Liver (tissue), 9 donors: ENCODE measurements around the gene ITPKC. TPM values are rescaled to one million over a fixed set of nuclear protein-coding genes. Genes with fewer than 3 reads are reported as not detected.

ENCODE experiments used
- DNase-seq: peaks from one replicate; pipeline ENCODE4 v3.0.0-alpha.2; 2017; ENCODE audit warnings: low spot score
- H3K27ac ChIP-seq, 2 donors: one replicate each; pipeline ENCODE4 v1.7.0; 2013; ENCODE audit warnings: inconsistent platforms in 2 of 2, low read length in 2 of 2, control low read depth in 1 of 2, low read depth in 1 of 2, mild to moderate bottlenecking in 1 of 2
- H3K27me3 ChIP-seq, 4 donors: one replicate each; pipeline versions ENCODE4 v1.6.1 to v1.7.0; 2013; ENCODE audit warnings: low read length in 3 of 4, inconsistent platforms in 1 of 4, mild to moderate bottlenecking in 1 of 4, moderate library complexity in 1 of 4; ENCODE audit not compliant: control insufficient read depth in 4 of 4, insufficient read depth in 4 of 4
- H3K36me3 ChIP-seq, 4 donors: one replicate each; pipeline versions ENCODE4 v1.6.1 to v1.7.0; 2013; ENCODE audit warnings: low read length in 3 of 4, mild to moderate bottlenecking in 3 of 4, low read depth in 1 of 4, moderate library complexity in 1 of 4; ENCODE audit not compliant: control insufficient read depth in 4 of 4, insufficient read depth in 3 of 4
- H3K4me1 ChIP-seq, 4 donors: one replicate each; pipeline versions ENCODE4 v1.6.1 to v1.7.0; 2013; ENCODE audit warnings: low read length in 3 of 4, mild to moderate bottlenecking in 3 of 4, moderate library complexity in 1 of 4; ENCODE audit not compliant: control insufficient read depth in 4 of 4, insufficient read depth in 4 of 4
- H3K4me3 ChIP-seq, 3 donors: one replicate each; pipeline versions ENCODE4 v1.6.1 to v1.7.0; 2013; ENCODE audit warnings: low read length in 3 of 3, control low read depth in 1 of 3, low read depth in 1 of 3, mild to moderate bottlenecking in 1 of 3
- H3K9ac ChIP-seq, 2 donors: one replicate each; pipeline ENCODE4 v1.7.0; 2013; ENCODE audit warnings: low read length in 2 of 2, mild to moderate bottlenecking in 2 of 2, moderate library complexity in 2 of 2, control low read depth in 1 of 2, low read depth in 1 of 2
- H3K9me3 ChIP-seq, 4 donors: one replicate each; pipeline versions ENCODE4 v1.6.1 to v1.7.0; 2013; ENCODE audit warnings: low read length in 3 of 4; ENCODE audit not compliant: control insufficient read depth in 4 of 4
- EGR1 ChIP-seq, 2 donors: IDR thresholded peaks; 2 replicates each; pipeline ENCODE4 v1.6.1; 2016 to 2018; ENCODE audit warnings: antibody characterized with exemption in 2 of 2, low read depth in 2 of 2
- FOXA1 ChIP-seq: IDR thresholded peaks from 2 replicates; pipeline ENCODE4 v1.6.1; 2016; ENCODE audit warnings: antibody characterized with exemption
- GABPA ChIP-seq, 2 donors: IDR thresholded peaks in 1 of 2; conservative IDR thresholded peaks in 1 of 2; 2 replicates each; pipeline ENCODE4 v1.6.1; 2016; ENCODE audit warnings: antibody characterized with exemption in 2 of 2, mild to moderate bottlenecking in 1 of 2, moderate library complexity in 1 of 2
- MAX ChIP-seq: IDR thresholded peaks from 2 replicates; pipeline ENCODE4 v1.6.1; 2016; ENCODE audit warnings: antibody characterized with exemption
- NR2F2 ChIP-seq: IDR thresholded peaks from 2 replicates; pipeline ENCODE4 v1.6.1; 2016; ENCODE audit warnings: antibody characterized with exemption
- RAD21 ChIP-seq, 2 donors: IDR thresholded peaks; 2 replicates each; pipeline ENCODE4 v1.6.1; 2016; ENCODE audit warnings: antibody characterized with exemption in 2 of 2, mild to moderate bottlenecking in 2 of 2
- RXRA ChIP-seq, 2 donors: IDR thresholded peaks; 2 replicates each; pipeline ENCODE4 v1.6.1; 2017 to 2018; ENCODE audit warnings: antibody characterized with exemption in 2 of 2, mild to moderate bottlenecking in 1 of 2
- SP1 ChIP-seq: IDR thresholded peaks from 2 replicates; pipeline ENCODE4 v1.6.1; 2018; ENCODE audit warnings: antibody characterized with exemption, mild to moderate bottlenecking
- WGBS: extraction: QIAGEN DNeasy Blood & Tissue Kit; methylation state at CpG from one replicate; pipeline ENCODE4 v1.1.7; 2013; 5-methylcytosine and 5-hydroxymethylcytosine counted together
- polyA plus RNA-seq, 2 donors: library from polyadenylated mRNA; stranded (reverse) in 1 of 2; unstranded in 1 of 2; fragments of 200-250 nt in 1 of 2; fragments of >200 nt in 1 of 2; fragmentation: Nextera tagmentation in 1 of 2; extraction: Ambion mirVana in 1 of 2; gene quantifications; one replicate each; pipeline versions ENCODE4 v1.2.1 to v1.2.3, GENCODE V29; 2013 to 2015
- total RNA-seq, 2 donors: library from RNA; depleted of rRNA; stranded (reverse); fragments of >200 nt; gene quantifications; one replicate each; pipeline ENCODE4 v1.2.3, GENCODE V29; 2014
- donor health status: healthy.
- donor health status: healthy.
- donor health status: healthy.
- donor health status: healthy.
- donor health status: healthy.

The ITPKC gene
- total and polyA plus RNA-seq, 4 donors = 4.2 to 12.5 (median 7.7) TPM

DNA sequence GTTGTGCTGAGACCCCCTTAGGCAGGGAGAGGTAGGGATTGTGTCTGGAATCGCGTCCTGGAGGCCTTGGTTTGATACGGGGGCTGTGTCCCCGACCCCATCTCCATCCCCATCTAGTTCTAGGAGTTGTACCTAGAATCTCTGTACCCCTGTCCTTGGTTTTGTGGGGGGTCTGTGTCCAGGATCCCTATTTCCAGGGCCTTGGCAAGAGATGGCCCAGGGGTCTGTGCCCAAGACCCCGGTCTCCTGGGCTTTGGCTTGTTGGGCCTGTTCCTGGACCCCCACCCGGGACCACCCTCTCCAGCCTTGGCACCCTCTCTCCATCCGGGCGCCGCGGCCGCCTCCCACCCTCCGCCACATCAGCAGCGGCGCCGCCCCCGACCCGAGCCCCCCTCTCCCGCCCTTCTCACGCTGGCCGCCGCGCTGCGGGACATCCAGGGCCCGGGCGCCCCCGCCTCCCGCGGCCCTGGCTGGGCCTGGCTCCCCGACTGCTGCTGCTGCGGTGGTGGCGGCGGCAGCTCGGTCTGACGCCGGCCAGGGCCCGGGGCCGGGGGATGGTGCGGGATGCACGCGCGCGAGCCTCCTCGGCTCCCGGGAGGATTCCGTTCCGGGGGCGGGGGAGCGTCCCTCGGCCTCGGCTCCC is 26.7 kb upstream of the ITPKC start, which contains the start of gene NUMBL (continued):
- no peak for TF ChIP-seq NR2F2
- TF ChIP-seq RXRA (IDR thresholded peaks at IDR 0.05) = no peak
- no peak for TF ChIP-seq GABPA (IDR thresholded peaks at IDR 0.05 in 1 of 2, conservative IDR thresholded peaks at IDR 0.05 in 1 of 2)

GRCh38 chr19:40690693-40691420 is 26.1 kb upstream of the ITPKC start:
- peak overlapping the region; percentile 43 to 63 (median 50) for H3K4me3 ChIP-seq
- no peaks in the 10 kb centered on the region for H3K9me3 ChIP-seq
- no peak overlapping the region for H3K9ac ChIP-seq
- H3K4me1 ChIP-seq = peaks cover 0 to 11% (median 5%) of the 10 kb centered on the region in 4 donors
- no peaks in the 10 kb centered on the region for H3K27me3 ChIP-seq
- H3K36me3 ChIP-seq = peaks cover 2 to 19% (median 4%) of the 10 kb centered on the region in 4 donors
- TF ChIP-seq EGR1 (IDR thresholded peaks at IDR 0.05; ENCODE audit: low read depth in 2 of 2) (peak in 1 of 2 donors; percentile 15), MAX (no peak), SP1 (peak; percentile 64), NR2F2 (peak; percentile 4)
- 14% methylated on average over 56 of the region's 56 CpGs for WGBS
- DNase-seq = peak; percentile 97
- H3K27ac ChIP-seq = peak overlapping the region in 1 of 2 donors; percentile 67

GRCh38 chr19:40691421-40692211 is 25.3 kb upstream of the ITPKC start:
- Histone ChIP-seq H3K4me3 (no peak overlapping the region), H3K4me1 (peaks cover 0 to 15% (median 5%) of the 10 kb centered on the region in 4 donors), H3K9ac (no peak overlapping the region)

DNA sequence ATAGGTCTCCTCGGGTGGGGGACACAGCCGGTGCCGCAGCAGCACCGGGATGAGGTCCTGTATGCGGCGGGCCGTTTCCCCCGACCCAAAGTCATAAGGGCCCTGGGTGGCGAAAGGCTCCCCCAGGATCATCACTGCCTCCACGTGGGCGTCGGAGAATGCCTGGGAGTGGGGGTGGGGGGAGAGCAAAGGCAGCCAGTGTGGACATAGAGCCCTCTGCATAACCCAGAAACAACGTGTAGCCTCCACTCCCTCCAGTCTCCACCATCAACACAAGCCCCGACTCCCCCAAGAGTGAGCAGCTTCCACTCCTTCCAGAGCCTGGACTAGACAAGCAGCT is 24.7 kb upstream of the ITPKC start:
- WGBS = 92% methylated on average over 14 of the region's 14 CpGs
- Histone ChIP-seq H3K36me3 (peaks cover 2 to 19% (median 4%) of the 10 kb centered on the region in 4 donors), H3K27me3 (no peaks in the 10 kb centered on the region), H3K9ac (no peak overlapping the region), H3K27ac (no peak overlapping the region), H3K9me3 (no peaks in the 10 kb centered on the region), H3K4me1 (peaks cover 0 to 15% (median 5%) of the 10 kb centered on the region in 4 donors), H3K4me3 (no peak overlapping the region)
- DNase-seq = no peak
- no peak for TF ChIP-seq RAD21 (IDR thresholded peaks at IDR 0.05)

More at GRCh38 chr19:40691421-40692211, 25.3 kb upstream of the ITPKC start:
- Histone ChIP-seq H3K27me3 (no peaks in the 10 kb centered on the region), H3K36me3 (peaks cover 2 to 19% (median 4%) of the 10 kb centered on the region in 4 donors), H3K27ac (peak overlapping the region in 1 of 2 donors; percentile 67), H3K9me3 (no peaks in the 10 kb centered on the region)
- WGBS = 88% methylated on average over 24 of the region's 24 CpGs
- no peak for TF ChIP-seq FOXA1
- DNase-seq = no peak
